HG02870 (cell line): ENCODE data around the gene PLPP3.

Experiments used
- ATAC-seq: cut with Tn5 transposase; IDR thresholded peaks from one replicate; pipeline ENCODE4 v1.9.1; 2021; ENCODE audit warnings: mild to moderate bottlenecking, moderate library complexity; ENCODE audit not compliant: unreplicated experiment

Gene PLPP3

GRCh38 chr1:56526571-56527174 is 52.7 kb downstream of the PLPP3 start:
- peak; percentile 78 for ATAC-seq

GRCh38 chr1:56525489-56526041 is 53.8 kb downstream of the PLPP3 start:
- ATAC-seq, result peak; percentile 81

GRCh38 chr1:56524263-56524662 is 55.1 kb downstream of the PLPP3 start:
- ATAC-seq, result no peak

DNA sequence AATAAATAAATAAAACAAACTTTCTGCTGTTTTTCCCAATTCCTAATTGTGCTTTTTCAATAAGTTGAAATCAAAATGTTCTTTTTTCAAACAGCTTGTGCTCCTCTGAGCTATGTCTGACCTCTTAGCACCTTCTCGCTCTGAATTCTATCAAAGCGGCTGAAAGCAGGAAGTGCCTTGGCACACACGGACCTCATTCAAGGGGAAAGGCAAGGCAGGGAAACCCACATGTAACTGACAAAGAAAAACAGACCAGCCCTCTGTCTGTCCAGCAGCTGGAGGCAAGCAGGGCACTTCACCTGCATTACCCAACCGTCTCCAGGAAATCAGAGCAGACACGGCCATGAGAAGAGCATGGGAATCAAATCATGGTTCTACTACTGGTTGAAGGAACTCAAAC is 56.7 kb downstream of the PLPP3 start:
- ATAC-seq, result no peak

DNA sequence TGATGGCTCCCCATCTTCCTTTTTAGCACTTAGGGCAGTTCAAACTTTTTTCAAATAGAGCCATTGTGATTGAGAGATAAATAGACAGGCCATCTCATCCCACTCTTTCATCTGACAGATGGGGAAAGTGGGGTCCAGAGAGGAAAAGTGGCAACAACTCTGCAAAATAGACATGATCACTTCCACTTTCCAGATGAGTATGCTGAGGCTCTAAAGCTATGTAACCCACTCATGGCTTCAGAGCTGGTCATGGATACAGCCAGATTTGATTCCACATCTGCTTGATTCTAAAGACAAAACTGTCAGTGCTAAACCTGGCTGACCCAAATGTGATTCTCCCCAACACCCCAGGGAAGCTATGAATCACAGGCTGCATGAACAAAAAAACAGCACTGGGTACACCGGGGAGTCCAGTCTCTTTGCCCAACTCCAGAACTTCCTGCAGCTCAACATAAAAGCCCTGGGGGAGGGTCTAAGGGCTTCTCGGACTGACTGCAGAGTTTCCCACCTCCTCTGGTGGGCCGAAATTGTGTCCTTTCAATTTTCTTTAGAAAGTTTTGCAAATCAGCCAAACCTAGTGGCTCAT is 59.3 kb downstream of the PLPP3 start:
- no peak for ATAC-seq

DNA sequence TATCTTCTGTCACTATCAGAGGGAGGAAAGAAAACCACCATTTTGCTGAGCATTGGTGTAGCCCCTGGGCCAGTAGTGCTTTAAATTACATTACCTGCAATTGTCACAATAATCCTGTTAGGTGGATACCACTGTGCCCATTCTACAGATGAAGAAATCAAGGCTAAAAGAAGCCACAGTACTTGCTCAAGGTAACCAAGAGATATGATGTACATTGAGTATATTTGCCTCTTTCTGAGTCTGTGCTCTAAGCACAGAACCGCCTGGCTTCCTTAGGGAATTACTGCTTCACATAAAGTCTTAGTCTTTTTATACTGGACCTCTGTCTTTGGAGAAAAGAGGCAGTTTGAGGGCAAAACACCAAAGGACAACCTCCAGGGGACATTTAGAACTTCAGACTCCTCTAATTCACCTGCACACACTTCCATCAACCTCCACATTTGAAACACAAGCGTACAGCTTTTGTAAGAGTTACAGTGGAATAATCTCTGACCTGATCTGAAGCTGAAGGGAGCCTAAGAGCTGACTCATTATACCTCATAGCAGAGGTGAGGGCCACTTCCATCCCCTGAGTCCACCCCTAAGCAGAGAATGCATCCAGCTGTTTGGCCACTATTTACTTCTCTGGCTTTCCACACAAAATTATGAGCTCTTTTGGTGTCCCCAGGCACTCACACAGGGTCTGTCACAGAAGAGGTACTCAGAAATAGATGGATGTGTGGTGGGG is 61.8 kb downstream of the PLPP3 start:
- ATAC-seq, result no peak

GRCh38 chr1:56516539-56517252 is 62.7 kb downstream of the PLPP3 start:
- ATAC-seq, result peak; percentile 93

GRCh38 chr1:56515898-56516538 is 63.3 kb downstream of the PLPP3 start:
- no peak for ATAC-seq

GRCh38 chr1:56512724-56513494 is 66.5 kb downstream of the PLPP3 start:
- no peak for ATAC-seq

GRCh38 chr1:56511766-56512165 is 67.6 kb downstream of the PLPP3 start:
- no peak for ATAC-seq

DNA sequence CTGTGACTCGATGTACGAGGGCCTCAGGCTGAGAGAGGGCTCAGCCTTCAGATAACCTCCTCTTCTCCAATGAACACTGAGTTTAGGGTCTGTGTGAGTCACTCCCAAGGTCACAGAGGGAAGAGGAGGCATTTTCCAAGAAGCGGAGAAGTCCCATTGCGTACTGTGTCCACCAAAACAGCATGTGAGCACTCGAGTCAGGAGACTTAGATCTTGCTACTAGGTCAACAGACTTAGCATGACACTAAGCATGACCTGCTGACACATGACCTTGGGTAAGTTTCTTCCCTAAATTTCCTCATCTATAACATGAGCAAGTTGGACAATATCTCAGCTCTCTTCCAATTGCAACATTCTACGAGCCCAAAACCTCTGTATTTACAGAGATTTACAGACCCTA is 68.0 kb downstream of the PLPP3 start:
- no peak for ATAC-seq

- no peak for ATAC-seq
These were observed 68.7 kb downstream of the PLPP3 start for GRCh38 chr1:56510642-56511021.

DNA sequence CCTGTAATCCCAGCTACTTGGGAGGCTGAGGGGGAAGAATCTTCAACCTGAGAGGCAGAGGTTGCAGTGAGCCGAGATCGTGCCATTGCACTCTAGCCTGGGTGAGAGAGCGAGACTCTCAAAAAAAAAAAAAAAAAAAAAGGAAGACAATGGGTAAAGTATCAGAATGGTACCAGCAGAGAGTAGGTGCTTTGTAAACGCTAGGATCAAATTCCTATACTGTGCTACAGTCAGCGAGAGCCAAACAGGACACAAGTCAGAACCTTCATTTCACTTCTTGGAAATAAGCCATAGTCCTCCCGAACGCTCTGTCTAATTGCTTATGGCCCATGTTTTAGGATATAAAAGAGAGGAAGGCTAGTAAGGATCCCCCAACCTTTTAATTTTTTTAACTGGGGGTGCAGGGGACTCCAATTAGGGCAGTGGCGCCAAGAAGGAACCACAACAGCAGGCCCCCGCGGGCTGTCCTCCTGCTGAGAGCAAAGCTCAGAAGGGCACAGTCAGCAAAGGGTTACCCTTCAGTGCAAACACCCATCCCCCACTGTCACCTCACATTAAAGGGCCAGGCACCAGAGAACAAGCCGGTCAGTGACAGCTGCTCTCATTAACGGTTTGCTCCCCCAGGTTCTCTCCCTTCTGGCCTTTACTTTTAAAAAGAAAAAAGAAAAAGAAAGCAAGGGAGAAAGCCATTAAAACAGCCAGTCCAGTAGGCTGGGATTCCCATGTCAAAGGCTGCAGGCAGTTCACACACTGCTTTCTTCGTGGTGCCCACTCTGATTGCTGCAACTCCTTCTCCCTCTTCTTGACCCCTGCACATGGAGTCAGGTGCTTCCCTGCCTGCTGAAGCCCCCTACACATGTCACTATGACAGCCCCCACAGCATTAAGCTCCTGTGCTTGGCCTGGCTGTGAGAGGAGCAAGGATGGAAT is 69.4 kb downstream of the PLPP3 start:
- no peak for ATAC-seq

DNA sequence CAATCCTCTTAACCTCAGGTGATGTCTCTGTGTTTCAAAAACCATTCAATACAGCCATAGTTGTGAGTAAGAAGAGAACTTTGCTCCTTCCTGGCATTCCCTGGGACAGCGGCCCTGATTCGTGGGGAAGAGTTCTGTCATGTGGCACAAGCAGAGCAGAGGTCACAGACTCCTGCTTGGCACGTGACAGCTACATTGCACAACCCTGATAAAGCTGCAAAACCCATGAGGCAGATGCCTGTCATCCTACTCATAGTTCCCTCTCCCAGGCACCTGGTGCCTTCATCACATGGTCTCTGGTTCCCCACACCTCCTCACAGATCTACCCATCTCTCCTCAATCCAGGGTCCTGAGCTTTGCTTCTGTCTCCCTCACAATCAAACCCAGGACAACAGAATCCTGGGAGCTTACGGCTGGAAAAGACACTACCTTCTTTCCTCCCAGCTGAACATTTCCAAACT is 70.8 kb downstream of the PLPP3 start:
- no peak for ATAC-seq

DNA sequence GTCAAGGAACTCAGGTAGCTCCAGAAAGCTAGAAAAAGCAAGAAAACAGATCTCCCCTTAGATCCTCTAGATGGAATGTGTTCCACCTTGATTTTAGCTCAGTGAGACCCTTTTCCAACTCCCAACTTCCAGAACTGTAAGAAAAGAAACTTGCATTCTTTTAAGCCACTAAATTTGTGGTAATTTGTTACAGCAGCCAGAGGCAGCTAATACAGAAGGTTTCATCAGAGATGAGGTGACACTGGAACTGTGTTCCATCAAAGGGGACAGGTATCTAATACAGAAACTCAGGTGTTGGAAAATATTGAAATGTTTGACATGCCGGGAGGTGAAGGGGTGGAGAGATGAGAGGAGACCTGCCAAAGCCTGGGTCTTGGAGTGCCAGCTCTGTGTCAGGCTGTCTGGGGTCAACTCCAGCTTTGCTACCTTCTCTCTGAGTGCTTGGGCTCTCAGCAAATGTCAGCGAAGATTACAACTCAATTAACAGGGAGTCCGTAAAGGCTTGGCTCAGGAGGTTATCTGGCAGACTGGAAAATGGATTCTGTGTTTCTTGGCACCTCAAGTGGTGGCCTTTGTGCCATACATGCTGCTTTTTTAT is 71.3 kb downstream of the PLPP3 start:
- no peak for ATAC-seq

- no peak for ATAC-seq
These were observed 72.3 kb downstream of the PLPP3 start for GRCh38 chr1:56506951-56507491.

DNA sequence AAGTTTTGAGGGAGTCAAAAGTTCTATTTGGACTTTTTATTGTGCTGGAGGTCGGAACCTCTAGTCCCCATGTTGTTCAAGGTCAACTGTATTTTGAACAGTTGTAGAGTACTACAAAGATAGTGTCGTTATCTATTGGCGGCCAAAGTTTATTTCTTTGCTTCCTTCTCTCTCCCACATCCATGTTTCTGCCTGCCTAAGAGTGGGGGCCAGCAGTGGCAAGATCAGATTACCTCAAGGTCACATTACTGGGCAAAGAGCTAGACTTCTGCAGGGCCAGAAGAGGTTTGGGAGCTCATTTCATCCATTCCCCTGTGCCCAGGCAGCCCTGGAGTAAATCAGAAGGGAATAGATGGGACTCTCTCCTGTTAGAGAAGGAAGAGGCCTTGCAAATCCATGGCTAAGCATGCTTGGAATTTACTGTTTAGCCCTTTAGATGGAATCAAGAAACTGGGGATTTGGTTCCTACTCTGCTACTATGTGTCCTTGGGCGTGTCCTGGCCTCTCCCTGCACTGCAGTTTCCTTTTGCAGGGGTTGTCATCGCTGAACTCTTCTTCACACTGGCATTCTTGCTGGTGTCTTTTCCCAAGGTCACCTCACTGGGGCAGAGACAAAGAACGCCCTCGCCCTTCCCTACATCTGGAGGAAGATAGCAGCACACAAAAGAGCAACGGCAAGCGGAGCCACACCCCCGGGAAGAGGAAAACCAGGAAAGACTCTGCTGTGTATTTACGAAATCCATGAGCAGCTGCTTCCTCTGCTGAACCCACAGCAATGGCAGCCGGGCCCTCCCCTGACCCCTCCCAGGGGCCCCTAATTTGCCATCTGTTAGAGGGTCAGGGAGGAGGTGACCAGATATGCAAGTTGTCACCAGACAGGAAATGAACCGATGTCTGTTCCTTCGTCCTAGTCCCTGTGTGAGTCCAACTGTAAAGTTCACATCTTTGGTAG is 73.3 kb downstream of the PLPP3 start:
- ATAC-seq, result no peak
